BE2C (cell line): ENCODE results near the gene PTPRN2.

Experiments
- DNase-seq: peaks from one replicate; pipeline ENCODE4 v3.0.0-alpha.2; 2020
- H3K27me3 ChIP-seq: fragments of 250-450 bp; sonication (Bioruptor Pico); 2 replicates; pipeline ENCODE4 v1.5.1; 2020; ENCODE audit warnings: mild to moderate bottlenecking
- H3K36me3 ChIP-seq: fragments of 250-450 bp; sonication (Bioruptor Pico); 2 replicates; pipeline ENCODE4 v1.5.1; 2020; ENCODE audit warnings: mild to moderate bottlenecking
- H3K4me1 ChIP-seq: fragments of 250-450 bp; sonication (Bioruptor Pico); 2 replicates; pipeline ENCODE4 v1.5.1; 2020
- H3K4me3 ChIP-seq: 2 replicates; pipeline ENCODE4 v1.5.1; 2011; ENCODE audit warnings: low read depth, low read length
- H3K9me3 ChIP-seq: fragments of 250-450 bp; sonication (Bioruptor Pico); 2 replicates; pipeline ENCODE4 v1.5.1; 2020
- TF ChIP-seq, protein P1 (sequence below): IDR thresholded peaks from 2 replicates; pipeline ENCODE4 v1.5.1; 2012; ENCODE audit warnings: mild to moderate bottlenecking, low read depth, low read length

Gene PTPRN2

DNA sequence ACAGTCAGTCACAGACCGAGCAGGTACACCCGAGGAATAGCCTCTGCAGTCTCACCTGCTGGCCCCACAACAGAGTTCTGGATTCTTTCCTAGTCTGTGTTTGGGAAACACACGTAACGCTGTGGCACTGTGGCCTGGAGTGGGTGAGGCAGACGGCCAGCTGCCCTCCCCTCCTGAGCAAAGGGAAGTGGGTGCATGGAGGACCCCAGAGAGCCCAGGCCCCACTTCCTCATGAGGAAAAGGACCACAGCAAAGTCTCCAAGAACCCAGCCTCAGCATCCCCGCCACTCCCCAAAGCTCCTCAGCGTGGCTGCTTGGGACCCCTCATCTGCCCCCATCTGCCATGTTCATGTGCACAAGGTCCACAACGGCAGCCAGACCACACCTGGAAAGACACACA is 530.2 kb downstream of the PTPRN2 start:
- Histone ChIP-seq H3K4me3 (no peak overlapping the region), H3K27me3 (no peaks in the 10 kb centered on the region), H3K9me3 (no peaks in the 10 kb centered on the region; the same call in 1 of the 2 replicates), H3K36me3 (no peaks in the 10 kb centered on the region), H3K4me1 (no peaks in the 10 kb centered on the region)
- no peak for DNase-seq
- TF ChIP-seq, protein P1, sequence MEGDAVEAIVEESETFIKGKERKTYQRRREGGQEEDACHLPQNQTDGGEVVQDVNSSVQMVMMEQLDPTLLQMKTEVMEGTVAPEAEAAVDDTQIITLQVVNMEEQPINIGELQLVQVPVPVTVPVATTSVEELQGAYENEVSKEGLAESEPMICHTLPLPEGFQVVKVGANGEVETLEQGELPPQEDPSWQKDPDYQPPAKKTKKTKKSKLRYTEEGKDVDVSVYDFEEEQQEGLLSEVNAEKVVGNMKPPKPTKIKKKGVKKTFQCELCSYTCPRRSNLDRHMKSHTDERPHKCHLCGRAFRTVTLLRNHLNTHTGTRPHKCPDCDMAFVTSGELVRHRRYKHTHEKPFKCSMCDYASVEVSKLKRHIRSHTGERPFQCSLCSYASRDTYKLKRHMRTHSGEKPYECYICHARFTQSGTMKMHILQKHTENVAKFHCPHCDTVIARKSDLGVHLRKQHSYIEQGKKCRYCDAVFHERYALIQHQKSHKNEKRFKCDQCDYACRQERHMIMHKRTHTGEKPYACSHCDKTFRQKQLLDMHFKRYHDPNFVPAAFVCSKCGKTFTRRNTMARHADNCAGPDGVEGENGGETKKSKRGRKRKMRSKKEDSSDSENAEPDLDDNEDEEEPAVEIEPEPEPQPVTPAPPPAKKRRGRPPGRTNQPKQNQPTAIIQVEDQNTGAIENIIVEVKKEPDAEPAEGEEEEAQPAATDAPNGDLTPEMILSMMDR: no peak

DNA sequence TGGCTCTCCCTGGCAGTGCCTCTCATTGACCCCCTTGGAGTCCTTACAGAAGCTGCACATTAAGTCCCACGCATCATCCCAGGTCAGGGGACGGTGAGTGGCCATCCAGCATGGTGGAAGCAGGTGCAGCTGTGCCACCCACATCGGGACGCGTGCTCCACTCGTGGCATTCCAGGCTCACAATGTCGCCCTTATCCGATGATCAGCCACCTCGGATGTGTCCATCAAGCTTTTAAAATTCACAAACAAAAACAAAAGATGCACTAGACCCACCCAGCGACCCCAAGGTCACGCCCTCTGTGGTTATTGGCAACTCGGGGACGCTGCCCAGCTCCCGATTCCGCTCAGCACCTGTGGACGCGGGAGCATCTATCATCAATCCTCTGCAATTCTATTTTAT is 530.9 kb downstream of the PTPRN2 start:
- Histone ChIP-seq H3K4me3 (no peak overlapping the region), H3K27me3 (no peaks in the 10 kb centered on the region), H3K9me3 (no peaks in the 10 kb centered on the region; the same call in 1 of the 2 replicates), H3K4me1 (no peaks in the 10 kb centered on the region), H3K36me3 (no peaks in the 10 kb centered on the region)
- DNase-seq: no peak
- TF ChIP-seq, protein P1: no peak

DNA sequence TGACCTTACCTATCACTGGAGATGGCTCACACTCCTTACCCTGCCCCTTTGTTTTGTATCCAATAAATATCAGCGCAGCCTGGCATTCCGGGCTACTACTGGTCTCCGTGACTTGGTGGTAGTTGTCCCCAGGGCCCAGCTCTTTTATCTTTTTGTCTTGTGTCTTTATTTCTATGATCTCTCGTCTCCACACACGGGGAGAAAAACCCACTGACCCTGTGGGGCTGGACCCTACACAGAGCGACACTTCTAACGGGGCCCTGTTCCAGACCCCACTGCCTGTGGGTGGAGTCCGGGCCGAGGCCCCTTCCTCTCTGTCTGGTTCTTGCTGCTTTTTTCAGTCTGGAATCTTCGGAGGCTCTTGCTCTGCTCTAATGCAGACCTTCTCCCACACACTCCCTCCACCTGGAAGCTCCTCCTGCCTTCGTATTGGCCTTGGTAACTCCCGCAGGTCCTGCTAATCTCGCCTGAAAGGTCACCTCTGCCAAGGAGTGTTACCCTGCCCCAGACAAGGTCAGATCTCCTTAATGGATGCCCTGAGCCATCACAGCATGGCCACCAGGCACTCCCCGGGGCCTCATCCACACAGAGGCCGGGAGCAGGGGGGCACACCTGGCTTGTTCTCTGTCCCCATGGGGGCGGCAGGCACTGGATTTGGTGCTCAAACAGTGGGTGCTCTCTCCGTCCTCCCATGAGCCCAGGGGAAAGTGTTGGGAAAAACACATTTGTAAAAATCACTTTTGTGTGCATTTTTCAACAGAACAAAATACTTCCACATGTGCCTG is 531.7 kb downstream of the PTPRN2 start:
- H3K9me3 ChIP-seq: no peaks in the 10 kb centered on the region; the same call in 1 of the 2 replicates
- H3K4me1 ChIP-seq: no peaks in the 10 kb centered on the region
- H3K4me3 ChIP-seq: no peak overlapping the region
- no peaks in the 10 kb centered on the region for H3K36me3 ChIP-seq
- H3K27me3 ChIP-seq: no peaks in the 10 kb centered on the region
- DNase-seq: no peak
- TF ChIP-seq, protein P1: no peak

DNA sequence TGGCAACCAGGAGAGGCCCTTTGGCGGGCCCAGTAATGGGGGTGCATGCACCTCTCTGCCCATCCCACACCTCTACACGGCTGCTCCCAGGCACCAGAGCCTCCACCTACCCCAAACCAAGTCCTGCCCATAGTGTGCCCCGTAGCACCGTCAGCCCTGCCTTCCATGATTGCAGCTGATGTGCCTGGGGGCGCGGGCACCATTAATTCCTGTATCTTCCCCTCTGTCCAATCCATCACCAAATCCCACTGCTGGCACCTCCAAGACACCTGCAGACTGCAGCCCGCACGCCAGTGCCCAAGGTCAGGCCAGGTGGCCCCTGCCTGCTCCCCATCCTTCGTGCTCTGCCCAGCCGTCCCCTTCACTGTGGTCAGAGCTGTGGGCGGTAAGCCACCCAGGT is 533.0 kb downstream of the PTPRN2 start:
- no peaks in the 10 kb centered on the region for H3K36me3 ChIP-seq
- no peaks in the 10 kb centered on the region for H3K27me3 ChIP-seq
- TF ChIP-seq, protein P1: no peak
- no peak overlapping the region for H3K4me3 ChIP-seq
- H3K4me1 ChIP-seq: no peaks in the 10 kb centered on the region
- no peaks in the 10 kb centered on the region; the same call in 1 of the 2 replicates for H3K9me3 ChIP-seq
- no peak for DNase-seq

DNA sequence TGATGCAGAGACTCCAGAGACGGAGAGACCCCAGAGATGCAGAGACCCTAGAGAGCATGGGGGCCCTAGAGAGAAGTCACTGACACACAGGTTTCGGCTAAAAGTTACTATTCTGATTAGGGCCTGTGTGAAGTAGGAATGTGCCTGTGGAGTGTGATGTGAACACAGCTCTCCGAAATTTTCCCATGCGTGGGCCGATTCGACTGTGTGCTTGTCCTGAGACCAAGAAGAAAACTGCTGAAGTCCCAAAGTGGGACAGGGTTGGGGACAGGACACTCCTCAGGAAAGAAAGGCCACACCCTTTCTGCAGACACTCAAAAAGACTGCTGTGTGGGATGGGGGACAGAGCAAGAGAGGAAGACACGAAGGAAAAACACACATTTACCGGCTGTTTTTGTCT is 533.5 kb downstream of the PTPRN2 start:
- TF ChIP-seq, protein P1: no peak
- no peak overlapping the region for H3K4me3 ChIP-seq
- no peaks in the 10 kb centered on the region; the same call in 1 of the 2 replicates for H3K9me3 ChIP-seq
- DNase-seq: no peak
- H3K27me3 ChIP-seq: no peaks in the 10 kb centered on the region
- no peaks in the 10 kb centered on the region for H3K36me3 ChIP-seq
- H3K4me1 ChIP-seq: no peaks in the 10 kb centered on the region

DNA sequence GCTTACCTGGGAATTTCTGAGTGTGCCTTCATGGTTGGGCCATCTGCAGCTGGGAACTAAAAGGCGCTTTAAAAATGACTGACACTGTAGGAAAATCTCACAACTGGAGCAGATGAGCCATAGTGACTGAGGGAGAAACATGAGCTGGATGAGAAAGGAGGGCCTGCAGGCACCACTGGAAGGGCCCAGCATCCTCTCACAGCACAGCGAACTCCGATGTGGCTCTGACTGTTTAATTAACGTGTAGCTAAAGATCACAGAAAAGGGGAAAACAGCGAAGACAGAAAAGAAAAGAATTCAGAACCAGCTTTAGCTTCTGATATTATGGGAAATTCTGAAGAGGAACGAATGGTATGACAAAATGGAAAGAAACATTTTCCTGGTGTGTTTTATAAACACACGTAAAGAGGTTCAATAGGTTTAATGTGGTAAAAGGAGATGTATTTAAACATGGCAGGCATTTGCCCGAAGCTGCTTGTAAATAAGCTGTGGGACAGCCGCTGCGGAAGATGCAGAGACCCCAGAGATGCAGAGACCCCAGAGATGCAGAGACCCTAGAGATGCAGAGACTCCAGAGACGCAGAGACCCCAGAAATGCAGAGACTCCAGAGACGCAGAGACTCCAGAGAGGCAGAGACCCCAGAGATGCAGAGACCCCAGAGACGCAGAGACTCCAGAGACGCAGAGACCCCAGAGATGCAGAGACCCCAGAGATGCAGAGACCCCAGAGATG is 534.3 kb downstream of the PTPRN2 start:
- H3K4me3 ChIP-seq: no peak overlapping the region
- H3K36me3 ChIP-seq: no peaks in the 10 kb centered on the region
- DNase-seq: no peak
- H3K9me3 ChIP-seq: no peaks in the 10 kb centered on the region; the same call in 1 of the 2 replicates
- no peaks in the 10 kb centered on the region for H3K27me3 ChIP-seq
- TF ChIP-seq, protein P1: no peak
- H3K4me1 ChIP-seq: no peaks in the 10 kb centered on the region
